ENCODE measurements around the gene ZNF605. TPM values are rescaled to one million over a fixed set of nuclear protein-coding genes. Genes with fewer than 3 reads are reported as not detected.
"Not testable (repeated sequence)": the region's sequence is repeated elsewhere in the genome, so short reads cannot be mapped to it uniquely, and the experiment has no call there.

Gene ZNF605
- total RNA-seq, 1 experiment from 2014 or later, result 5.5 TPM

- H3K27me3 ChIP-seq (ENCODE audit: control insufficient read depth, insufficient read depth, low read length), result no peaks in the 10 kb centered on the region
- no peak for DNase-seq
- H3K4me3 ChIP-seq (ENCODE audit: insufficient read depth, low read depth, low read length), result no peak overlapping the region
- H3K36me3 ChIP-seq (replicated peaks; ENCODE audit: control insufficient read depth, insufficient read depth, low read length), result no peaks in the 10 kb centered on the region; the same call in 1 of the 2 replicates
These were observed 2.3 kb downstream of the ZNF605 start for GRCh38 chr12:132953771-132954170.

GRCh38 chr12:132953163-132953425 lies 3.0 kb downstream of the ZNF605 start:
- no peak for DNase-seq
- no peak overlapping the region for H3K4me3 ChIP-seq (ENCODE audit: insufficient read depth, low read depth, low read length)

GRCh38 chr12:132952371-132953162 lies 3.5 kb downstream of the ZNF605 start:
- H3K4me3 ChIP-seq (ENCODE audit: insufficient read depth, low read depth, low read length), result no peak overlapping the region
- no peaks in the 10 kb centered on the region for H3K27me3 ChIP-seq (ENCODE audit: control insufficient read depth, insufficient read depth, low read length)
- DNase-seq, result no peak
- no peaks in the 10 kb centered on the region; the same call in 1 of the 2 replicates for H3K36me3 ChIP-seq (replicated peaks; ENCODE audit: control insufficient read depth, insufficient read depth, low read length)

More at GRCh38 chr12:132953163-132953425, 3.0 kb downstream of the ZNF605 start:
- Histone ChIP-seq H3K27me3 (ENCODE audit: control insufficient read depth, insufficient read depth, low read length) (no peaks in the 10 kb centered on the region), H3K36me3 (replicated peaks; ENCODE audit: control insufficient read depth, insufficient read depth, low read length) (no peaks in the 10 kb centered on the region; the same call in 1 of the 2 replicates)

DNA sequence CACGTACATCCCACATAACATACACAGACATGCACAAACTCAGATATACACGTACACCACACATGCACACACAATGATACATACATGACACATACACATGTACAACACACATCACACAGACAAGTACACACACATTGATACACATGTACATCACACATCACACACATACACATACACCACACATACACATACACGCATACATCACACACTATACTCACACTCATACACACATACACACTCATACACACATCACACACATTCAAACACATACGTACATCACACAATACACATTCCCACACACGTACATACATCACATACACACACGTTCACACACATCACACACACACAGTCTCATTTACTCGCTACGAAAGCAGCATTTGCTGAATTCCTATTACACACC lies 4.5 kb downstream of the ZNF605 start:
- DNase-seq, result no peak
- Histone ChIP-seq H3K27me3 (ENCODE audit: control insufficient read depth, insufficient read depth, low read length) (no peaks in the 10 kb centered on the region), H3K4me3 (ENCODE audit: insufficient read depth, low read depth, low read length) (no peak overlapping the region), H3K36me3 (replicated peaks; ENCODE audit: control insufficient read depth, insufficient read depth, low read length) (no peaks in the 10 kb centered on the region; the same call in 1 of the 2 replicates)

DNA sequence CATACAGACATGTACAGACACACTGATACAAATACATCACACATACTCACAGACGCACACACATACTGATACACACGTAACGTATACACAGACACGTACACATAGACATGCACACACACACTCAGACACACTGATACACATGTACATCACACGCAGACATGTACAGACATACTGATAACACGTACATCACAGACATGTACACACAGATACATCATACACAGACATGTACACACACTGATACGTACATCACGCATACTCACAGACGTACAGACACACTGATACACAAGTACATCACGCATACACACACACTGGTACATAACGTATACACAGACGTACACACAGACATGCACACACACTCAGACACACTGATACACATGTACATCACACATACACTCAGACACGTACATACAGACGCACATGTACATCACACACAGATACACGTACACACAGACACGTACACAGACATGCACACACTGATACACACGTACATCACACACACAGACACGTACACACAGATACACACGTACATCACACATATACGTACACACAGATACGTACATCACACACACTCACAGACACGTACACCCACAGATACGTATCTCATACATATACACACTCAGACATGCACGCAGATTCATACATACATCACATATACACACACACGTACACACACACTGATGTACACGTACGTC lies 5.1 kb downstream of the ZNF605 start:
- Histone ChIP-seq H3K27me3 (ENCODE audit: control insufficient read depth, insufficient read depth, low read length) (no peaks in the 10 kb centered on the region), H3K36me3 (replicated peaks; ENCODE audit: control insufficient read depth, insufficient read depth, low read length) (no peaks in the 10 kb centered on the region; the same call in 1 of the 2 replicates), H3K4me3 (ENCODE audit: insufficient read depth, low read depth, low read length) (no peak overlapping the region)
- DNase-seq, result no peak

DNA sequence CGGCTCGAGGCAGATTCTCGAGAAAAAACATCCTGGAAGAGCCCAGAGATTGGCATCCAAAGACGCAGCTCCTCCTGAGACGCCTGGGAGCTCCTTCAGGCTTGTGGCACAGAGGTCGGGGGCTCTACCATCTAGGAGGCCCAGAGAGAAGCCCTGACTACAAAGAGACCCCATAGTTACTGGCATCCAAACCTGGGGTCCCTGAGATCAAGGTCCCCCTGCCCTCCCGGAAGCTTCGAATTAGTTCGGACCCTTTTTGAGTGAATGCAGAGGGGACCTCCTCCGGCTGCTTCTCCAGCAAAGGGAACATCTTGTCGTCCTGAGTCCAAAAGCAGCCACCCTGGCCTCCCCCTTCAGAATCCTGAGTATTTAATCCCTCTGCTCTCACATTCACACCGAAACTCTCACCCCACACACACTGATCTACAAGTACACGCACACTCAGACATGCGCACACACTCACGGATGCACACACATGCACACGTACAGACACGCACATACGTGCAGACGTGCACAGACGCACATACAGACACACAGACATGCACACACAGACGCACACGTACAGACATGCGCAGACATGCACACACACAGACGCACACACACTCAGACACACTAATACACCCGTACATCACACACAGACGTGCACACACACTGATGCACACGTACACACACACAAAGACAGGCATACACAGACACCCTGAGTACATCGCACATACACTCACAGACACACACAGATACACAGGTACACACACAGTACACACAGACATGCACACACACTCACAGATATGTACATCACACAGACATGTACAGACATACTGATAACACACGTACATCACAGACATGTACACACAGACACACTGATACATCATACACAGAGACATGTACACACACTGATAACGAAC lies 5.9 kb downstream of the ZNF605 start:
- no peak for DNase-seq
- Histone ChIP-seq H3K27me3 (ENCODE audit: control insufficient read depth, insufficient read depth, low read length) (no peaks in the 10 kb centered on the region), H3K36me3 (replicated peaks; ENCODE audit: control insufficient read depth, insufficient read depth, low read length) (no peaks in the 10 kb centered on the region; the same call in 1 of the 2 replicates), H3K4me3 (ENCODE audit: insufficient read depth, low read depth, low read length) (no peak overlapping the region)

DNA sequence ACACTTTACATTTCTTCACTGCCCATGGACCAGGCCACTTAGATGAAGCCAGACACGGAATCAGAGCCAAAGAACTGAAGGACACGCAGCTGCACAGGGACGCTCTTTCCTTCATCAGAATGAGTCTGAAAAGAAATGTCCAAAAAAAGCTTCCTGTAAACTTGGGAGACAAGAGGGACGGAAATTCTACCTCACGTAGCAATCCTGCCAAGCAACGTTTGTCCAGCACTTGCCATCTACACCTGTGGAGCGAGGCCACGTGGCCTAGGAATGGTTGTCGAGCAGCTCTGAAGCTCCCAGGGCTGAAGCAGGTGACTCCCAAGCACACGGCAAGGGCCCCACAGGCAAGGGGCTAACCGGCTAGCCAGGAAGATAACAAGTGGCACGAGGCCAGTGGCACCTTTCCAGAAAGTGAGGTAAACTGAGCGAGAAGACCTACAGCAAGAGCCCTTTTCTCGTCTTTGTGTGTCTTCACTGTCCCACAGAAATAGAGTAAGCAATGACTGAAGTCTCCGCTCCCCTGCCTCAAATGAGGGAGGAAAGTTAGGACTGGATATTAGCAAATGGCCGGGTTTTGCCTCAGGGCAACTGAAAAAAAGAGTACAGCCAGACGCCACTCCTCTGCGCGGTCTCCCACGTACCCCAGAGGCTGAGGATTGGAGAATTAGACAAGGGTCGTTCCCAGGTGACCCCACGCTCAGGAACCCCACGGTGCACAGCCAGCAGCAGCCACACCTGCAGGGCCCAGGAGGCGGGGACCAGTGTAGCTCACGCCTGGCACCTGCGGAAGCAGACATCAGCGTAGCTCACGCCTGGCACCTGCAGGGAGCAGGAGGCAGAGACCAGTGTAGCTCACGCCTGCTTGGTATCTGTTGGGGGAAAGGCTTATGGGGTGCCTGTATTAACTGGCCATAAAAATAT lies 7.7 kb downstream of the ZNF605 start:
- no peaks in the 10 kb centered on the region; the same call in none of the 2 replicates for H3K36me3 ChIP-seq (replicated peaks; ENCODE audit: control insufficient read depth, insufficient read depth, low read length)
- no peak overlapping the region for H3K4me3 ChIP-seq (ENCODE audit: insufficient read depth, low read depth, low read length)
- no peaks in the 10 kb centered on the region for H3K27me3 ChIP-seq (ENCODE audit: control insufficient read depth, insufficient read depth, low read length)
- DNase-seq, result no peak

GRCh38 chr12:132946246-132946820 lies 9.8 kb downstream of the ZNF605 start:
- Histone ChIP-seq H3K36me3 (replicated peaks; ENCODE audit: control insufficient read depth, insufficient read depth, low read length) (peaks cover 7% of the 10 kb centered on the region), H3K27me3 (ENCODE audit: control insufficient read depth, insufficient read depth, low read length) (no peaks in the 10 kb centered on the region), H3K4me3 (ENCODE audit: insufficient read depth, low read depth, low read length) (no peak overlapping the region)
- DNase-seq, result no peak

DNA sequence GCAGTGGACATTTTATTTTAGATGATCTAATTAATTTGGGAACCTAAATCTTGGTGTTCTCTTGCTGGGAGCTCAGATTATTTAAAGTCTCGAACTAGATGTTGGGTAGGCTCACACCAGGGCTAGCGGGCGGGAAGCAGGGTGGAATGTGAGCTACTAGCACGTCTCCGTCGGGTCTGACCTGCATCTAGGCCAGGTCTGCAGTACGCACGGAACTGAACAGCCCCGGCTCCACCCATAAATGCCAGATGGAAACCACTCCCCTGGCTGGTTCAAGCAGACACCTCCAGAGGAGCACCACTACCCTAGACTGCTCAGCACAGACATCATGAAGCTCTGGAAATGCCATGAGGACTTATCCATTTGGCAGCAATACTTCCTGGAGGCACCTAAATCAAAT lies 10.3 kb downstream of the ZNF605 start:
- peaks cover 7% of the 10 kb centered on the region for H3K36me3 ChIP-seq (replicated peaks; ENCODE audit: control insufficient read depth, insufficient read depth, low read length)

GRCh38 chr12:132942611-132943010 lies 13.5 kb downstream of the ZNF605 start:
- no peak overlapping the region for H3K4me3 ChIP-seq (ENCODE audit: insufficient read depth, low read depth, low read length)
- DNase-seq, result no peak
- peaks cover 7% of the 10 kb centered on the region for H3K36me3 ChIP-seq (replicated peaks; ENCODE audit: control insufficient read depth, insufficient read depth, low read length)
- no peaks in the 10 kb centered on the region for H3K27me3 ChIP-seq (ENCODE audit: control insufficient read depth, insufficient read depth, low read length)

More for the DNA sequence above, 10.3 kb downstream of the ZNF605 start:
- no peak for DNase-seq
- Histone ChIP-seq H3K4me3 (ENCODE audit: insufficient read depth, low read depth, low read length) (no peak overlapping the region), H3K27me3 (ENCODE audit: control insufficient read depth, insufficient read depth, low read length) (no peaks in the 10 kb centered on the region)

DNA sequence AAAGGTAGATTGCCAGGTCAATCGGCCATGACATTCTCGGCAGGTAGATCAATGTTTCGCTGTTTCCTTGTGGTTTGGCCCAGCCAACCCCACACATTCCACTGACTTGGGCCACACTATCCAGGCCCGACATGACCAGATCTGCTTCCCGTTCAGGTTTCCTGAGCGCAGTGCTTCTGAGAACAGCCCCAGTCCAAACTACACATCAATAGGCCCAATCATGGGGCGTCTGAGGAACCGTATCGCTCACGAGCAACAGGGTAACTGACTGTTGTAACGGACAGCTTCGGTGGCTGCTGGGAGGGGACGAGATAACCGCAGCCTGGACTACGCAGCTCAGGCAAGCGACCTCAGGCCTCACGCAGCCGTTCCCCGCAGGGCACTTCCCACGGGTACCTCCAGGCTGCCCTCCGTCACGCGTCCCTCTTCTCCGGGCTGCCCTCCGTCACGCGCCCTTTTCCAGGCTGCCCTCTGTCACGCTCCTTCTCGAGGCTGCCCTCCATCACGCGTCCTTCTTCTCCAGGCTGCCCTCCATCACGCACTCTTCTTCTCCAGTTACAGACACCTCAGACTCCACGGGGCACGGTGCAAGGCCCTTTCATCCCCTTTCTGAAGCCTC lies 14.7 kb downstream of the ZNF605 start:
- DNase-seq, result no peak
- Histone ChIP-seq H3K36me3 (replicated peaks; ENCODE audit: control insufficient read depth, insufficient read depth, low read length) (peaks cover 7% of the 10 kb centered on the region), H3K27me3 (ENCODE audit: control insufficient read depth, insufficient read depth, low read length) (no peaks in the 10 kb centered on the region), H3K4me3 (ENCODE audit: insufficient read depth, low read depth, low read length) (no peak overlapping the region)

- Histone ChIP-seq H3K4me3 (ENCODE audit: insufficient read depth, low read depth, low read length) (no peak overlapping the region), H3K36me3 (replicated peaks; ENCODE audit: control insufficient read depth, insufficient read depth, low read length) (peaks cover 7% of the 10 kb centered on the region), H3K27me3 (ENCODE audit: control insufficient read depth, insufficient read depth, low read length) (no peaks in the 10 kb centered on the region)
- DNase-seq, result no peak
These were observed 15.9 kb downstream of the ZNF605 start for GRCh38 chr12:132940071-132940719.

GRCh38 chr12:132938807-132939206 lies 17.3 kb downstream of the ZNF605 start:
- not testable (repeated sequence) for DNase-seq; H3K27me3 ChIP-seq (ENCODE audit: control insufficient read depth, insufficient read depth, low read length); H3K36me3 ChIP-seq (replicated peaks; ENCODE audit: control insufficient read depth, insufficient read depth, low read length); H3K4me3 ChIP-seq (ENCODE audit: insufficient read depth, low read depth, low read length)

Data from H7 (cell line).